CD4-positive, alpha-beta memory T cell (primary cell): ENCODE measurements around the gene UGGT2. TPM values are rescaled to one million over a fixed set of nuclear protein-coding genes. Genes with fewer than 3 reads are reported as not detected.
"Not testable (repeated sequence)": the region's sequence is repeated elsewhere in the genome, so short reads cannot be mapped to it uniquely, and the experiment has no call there.

ENCODE experiments used
- CTCF ChIA-PET: fragments of 350-600 bp; sonication (Branson Sonifier 250); formaldehyde crosslinking; loops from one replicate; lab custom pipeline; 2021; ENCODE audit warnings: inconsistent platforms; ENCODE audit not compliant: partially characterized antibody; lab: Charles Lee
- POLR2A ChIA-PET: fragments of 350-600 bp; sonication (Branson Sonifier 250); formaldehyde crosslinking; loops from one replicate; lab custom pipeline; 2021; ENCODE audit not compliant: partially characterized antibody; lab: Charles Lee
- DNase-seq, 5 donors: peaks; one replicate each; pipeline versions ENCODE4 v3.0.0 to v3.0.0-alpha.2; 2020 to 2022; ENCODE audit warnings: mixed read lengths in 1 of 5
- H3K27ac ChIP-seq: one replicate; pipeline ENCODE4 v1.7.0; 2013; ENCODE audit warnings: low read depth, low read length
- H3K27me3 ChIP-seq: 2 replicates; pipeline ENCODE4 v1.7.0; 2013; ENCODE audit warnings: mild to moderate bottlenecking, low read length, moderate library complexity; ENCODE audit not compliant: insufficient read depth
- H3K36me3 ChIP-seq: 2 replicates; pipeline ENCODE4 v1.7.0; 2013; ENCODE audit warnings: mild to moderate bottlenecking, low read length, moderate library complexity; ENCODE audit not compliant: insufficient read depth
- H3K4me1 ChIP-seq: 2 replicates; pipeline ENCODE4 v1.7.0; 2013; ENCODE audit warnings: mild to moderate bottlenecking, low read length, moderate library complexity; ENCODE audit not compliant: insufficient read depth
- H3K4me3 ChIP-seq, 2 donors: one replicate each; pipeline ENCODE4 v1.7.0; 2013; ENCODE audit warnings: low read length in 2 of 2, mild to moderate bottlenecking in 1 of 2
- H3K9me3 ChIP-seq, 2 donors: one replicate each; pipeline ENCODE4 v1.7.0; 2013; ENCODE audit warnings: low read length in 2 of 2, control low read depth in 1 of 2; ENCODE audit not compliant: control insufficient read depth in 1 of 2
- H3K27ac Mint-ChIP-seq, 7 donors: one replicate each; pipeline ENCODE4 v1.8.0; 2020 to 2021; ENCODE audit warnings: mixed read lengths in 7 of 7, mild to moderate bottlenecking in 6 of 7, inconsistent platforms in 3 of 7, moderate library complexity in 3 of 7
- H3K27me3 Mint-ChIP-seq, 2 donors: one replicate each; pipeline ENCODE4 v1.8.0; 2020 to 2021; ENCODE audit warnings: mixed read lengths in 2 of 2
- H3K36me3 Mint-ChIP-seq, 2 donors: one replicate each; pipeline ENCODE4 v1.8.0; 2020 to 2021; ENCODE audit warnings: mixed read lengths in 2 of 2, inconsistent platforms in 1 of 2, mild to moderate bottlenecking in 1 of 2
- H3K4me1 Mint-ChIP-seq, 4 donors: one replicate each; pipeline ENCODE4 v1.8.0; 2020 to 2021; ENCODE audit warnings: mixed read lengths in 4 of 4, mild to moderate bottlenecking in 1 of 4
- H3K4me3 Mint-ChIP-seq, 8 donors: one replicate each; pipeline ENCODE4 v1.8.0; 2020 to 2021; ENCODE audit warnings: mixed read lengths in 8 of 8, mild to moderate bottlenecking in 7 of 8, moderate library complexity in 6 of 8, inconsistent platforms in 3 of 8
- H3K9me3 Mint-ChIP-seq, 8 donors: one replicate each; pipeline ENCODE4 v1.8.0; 2020 to 2021; ENCODE audit warnings: mixed read lengths in 8 of 8, mild to moderate bottlenecking in 5 of 8, inconsistent platforms in 3 of 8, moderate library complexity in 1 of 8
- intact Hi-C: fragments of 100-400 bp; cut with micrococcal nuclease; formaldehyde crosslinking; loops from one replicate; pipeline ENCODE4 v1.15.1; 2023
- polyA plus RNA-seq, 2 donors: library from polyadenylated mRNA; unstranded; fragments of 300-500 nt; fragmentation: Illumina TruSeq; gene quantifications; one replicate each; pipeline ENCODE4 v1.2.3, GENCODE V29; 2021
- total RNA-seq, 2 experiments: library from RNA; stranded (reverse); gene quantifications; one replicate each; pipeline ENCODE4 v1.2.3, GENCODE V29; 2021

UGGT2 gene
- total and polyA plus RNA-seq, 4 experiments from 2014 or later: not detected

GRCh38 chr13:95787356-95788099, 265.7 kb downstream of the UGGT2 start:
- CTCF ChIA-PET: interaction anchor here (1.2 to 1.6 kb wide), 2 partner anchors 12 to 46 kb away, joined by 3 to 5 read pairs; no protein-coding TSS in a partner anchor
- no peaks in the 10 kb centered on the region for H3K27me3 Mint-ChIP-seq
- Histone ChIP-seq H3K4me3 (no peak overlapping the region), H3K9me3 (no peaks in the 10 kb centered on the region), H3K4me1 (no peaks in the 10 kb centered on the region), H3K27me3 (no peaks in the 10 kb centered on the region), H3K27ac (no peak overlapping the region), H3K36me3 (peaks cover 36% of the 10 kb centered on the region)
- no peak overlapping the region for H3K4me3 Mint-ChIP-seq
- peaks cover 0 to 7% (median 2%) of the 10 kb centered on the region in 8 donors for H3K9me3 Mint-ChIP-seq
- DNase-seq: no peak
- H3K27ac Mint-ChIP-seq: no peak overlapping the region
- H3K36me3 Mint-ChIP-seq: peaks cover 71 to 79% of the 10 kb centered on the region in 2 donors
- intact Hi-C loops: no loop called here
- peaks cover 0 to 5% (median 1%) of the 10 kb centered on the region in 4 donors for H3K4me1 Mint-ChIP-seq
- POLR2A ChIA-PET: no interaction called here

GRCh38 chr13:95784900-95785290, 268.3 kb downstream of the UGGT2 start:
- Histone ChIP-seq H3K4me3 (no peak overlapping the region), H3K36me3 (peaks cover 22% of the 10 kb centered on the region)
- intact Hi-C loops: no loop called here

GRCh38 chr13:95784161-95784899, 268.9 kb downstream of the UGGT2 start:
- ChIA-PET POLR2A (no interaction called here), CTCF (interaction anchor here (0.9 to 1.4 kb wide), 2 partner anchors 9 to 248 kb away, joined by 3 to 4 read pairs; no protein-coding TSS in a partner anchor)
- Mint-ChIP-seq H3K27me3 (no peaks in the 10 kb centered on the region), H3K27ac (no peak overlapping the region), H3K4me1 (peaks cover 0 to 5% (median 1%) of the 10 kb centered on the region in 4 donors), H3K4me3 (no peak overlapping the region), H3K9me3 (peaks cover 0 to 6% (median 2%) of the 10 kb centered on the region in 8 donors), H3K36me3 (peaks cover 43 to 49% of the 10 kb centered on the region in 2 donors)
- H3K36me3 ChIP-seq: peaks cover 23% of the 10 kb centered on the region
- no peaks in the 10 kb centered on the region for H3K27me3 ChIP-seq
- intact Hi-C loops: no loop called here
- H3K4me3 ChIP-seq: no peak overlapping the region
- no peaks in the 10 kb centered on the region for H3K4me1 ChIP-seq
- DNase-seq: no peak
- H3K27ac ChIP-seq: no peak overlapping the region
- H3K9me3 ChIP-seq: no peaks in the 10 kb centered on the region

More at GRCh38 chr13:95784900-95785290, 268.3 kb downstream of the UGGT2 start:
- Mint-ChIP-seq H3K36me3 (peaks cover 48 to 54% of the 10 kb centered on the region in 2 donors), H3K27ac (no peak overlapping the region), H3K9me3 (peaks cover 0 to 7% (median 2%) of the 10 kb centered on the region in 8 donors), H3K4me1 (peaks cover 0 to 5% (median 1%) of the 10 kb centered on the region in 4 donors), H3K4me3 (no peak overlapping the region), H3K27me3 (no peaks in the 10 kb centered on the region)
- DNase-seq: no peak
- Histone ChIP-seq H3K27me3 (no peaks in the 10 kb centered on the region), H3K27ac (no peak overlapping the region), H3K9me3 (no peaks in the 10 kb centered on the region), H3K4me1 (no peaks in the 10 kb centered on the region)
- ChIA-PET CTCF (interaction anchor here (0.9 to 1.4 kb wide), 2 partner anchors 10 to 248 kb away, joined by 3 to 4 read pairs; no protein-coding TSS in a partner anchor), POLR2A (no interaction called here)

GRCh38 chr13:95783747-95784146, 269.5 kb downstream of the UGGT2 start:
- peaks cover 23% of the 10 kb centered on the region for H3K36me3 ChIP-seq
- CTCF ChIA-PET: interaction anchor here (0.9 to 1.4 kb wide), 2 partner anchors 9 to 247 kb away, joined by 3 to 4 read pairs; no protein-coding TSS in a partner anchor

GRCh38 chr13:95781940-95782339, 271.3 kb downstream of the UGGT2 start:
- POLR2A ChIA-PET, DNase-seq, H3K9me3 Mint-ChIP-seq, H3K27me3 Mint-ChIP-seq, H3K4me3 Mint-ChIP-seq, H3K4me1 Mint-ChIP-seq, CTCF ChIA-PET, H3K27ac Mint-ChIP-seq, H3K27ac ChIP-seq, H3K9me3 ChIP-seq, H3K4me3 ChIP-seq, intact Hi-C loops, H3K27me3 ChIP-seq, H3K4me1 ChIP-seq: not testable (repeated sequence)
- H3K36me3 Mint-ChIP-seq: peaks cover 33 to 37% of the 10 kb centered on the region in 2 donors
- H3K36me3 ChIP-seq: peaks cover 27% of the 10 kb centered on the region

More at GRCh38 chr13:95783747-95784146, 269.5 kb downstream of the UGGT2 start:
- POLR2A ChIA-PET: no interaction called here
- Mint-ChIP-seq H3K9me3 (peaks cover 0 to 4% (median under 1%) of the 10 kb centered on the region in 8 donors), H3K36me3 (peaks cover 37 to 43% of the 10 kb centered on the region in 2 donors), H3K4me3 (no peak overlapping the region), H3K27ac (no peak overlapping the region), H3K27me3 (no peaks in the 10 kb centered on the region), H3K4me1 (peaks cover 0 to 5% (median 1%) of the 10 kb centered on the region in 4 donors)
- no peak overlapping the region for H3K4me3 ChIP-seq
- no peaks in the 10 kb centered on the region for H3K27me3 ChIP-seq
- no peak overlapping the region for H3K27ac ChIP-seq
- H3K9me3 ChIP-seq: no peaks in the 10 kb centered on the region
- intact Hi-C loops: no loop called here
- H3K4me1 ChIP-seq: no peaks in the 10 kb centered on the region
- no peak for DNase-seq

- Mint-ChIP-seq H3K27ac (no peak overlapping the region), H3K9me3 (no peaks in the 10 kb centered on the region), H3K36me3 (peaks cover 28 to 32% of the 10 kb centered on the region in 2 donors), H3K4me3 (no peak overlapping the region), H3K4me1 (peaks cover 0 to 5% (median 2%) of the 10 kb centered on the region in 4 donors), H3K27me3 (no peaks in the 10 kb centered on the region)
- intact Hi-C loops: no loop called here
- no peak overlapping the region for H3K4me3 ChIP-seq
- H3K27ac ChIP-seq: no peak overlapping the region
- peaks cover 19% of the 10 kb centered on the region for H3K36me3 ChIP-seq
- ChIA-PET POLR2A (no interaction called here), CTCF (no interaction called here)
- DNase-seq: no peak
- no peaks in the 10 kb centered on the region for H3K9me3 ChIP-seq
- H3K4me1 ChIP-seq: no peaks in the 10 kb centered on the region
- H3K27me3 ChIP-seq: no peaks in the 10 kb centered on the region
These were observed 272.2 kb downstream of the UGGT2 start for GRCh38 chr13:95781016-95781415.

GRCh38 chr13:95779522-95779921, 273.7 kb downstream of the UGGT2 start:
- H3K4me1 ChIP-seq: no peaks in the 10 kb centered on the region
- Mint-ChIP-seq H3K36me3 (peaks cover 27% of the 10 kb centered on the region in 2 donors), H3K4me3 (no peak overlapping the region), H3K27ac (no peak overlapping the region), H3K27me3 (no peaks in the 10 kb centered on the region), H3K9me3 (no peaks in the 10 kb centered on the region), H3K4me1 (peaks cover 0 to 9% (median 5%) of the 10 kb centered on the region in 4 donors)
- POLR2A ChIA-PET: no interaction called here
- intact Hi-C loops: no loop called here
- DNase-seq: no peak
- H3K27ac ChIP-seq: no peak overlapping the region
- no peak overlapping the region for H3K4me3 ChIP-seq
- peaks cover 17% of the 10 kb centered on the region for H3K36me3 ChIP-seq
- no peaks in the 10 kb centered on the region for H3K9me3 ChIP-seq
- CTCF ChIA-PET: no interaction called here
- no peaks in the 10 kb centered on the region for H3K27me3 ChIP-seq
